ENCODE data around the gene RUBCNL.

The RUBCNL gene

GRCh38 chr13:46386392-46387063 is 524 bp downstream of the RUBCNL start:
- TF ChIP-seq, protein P1, sequence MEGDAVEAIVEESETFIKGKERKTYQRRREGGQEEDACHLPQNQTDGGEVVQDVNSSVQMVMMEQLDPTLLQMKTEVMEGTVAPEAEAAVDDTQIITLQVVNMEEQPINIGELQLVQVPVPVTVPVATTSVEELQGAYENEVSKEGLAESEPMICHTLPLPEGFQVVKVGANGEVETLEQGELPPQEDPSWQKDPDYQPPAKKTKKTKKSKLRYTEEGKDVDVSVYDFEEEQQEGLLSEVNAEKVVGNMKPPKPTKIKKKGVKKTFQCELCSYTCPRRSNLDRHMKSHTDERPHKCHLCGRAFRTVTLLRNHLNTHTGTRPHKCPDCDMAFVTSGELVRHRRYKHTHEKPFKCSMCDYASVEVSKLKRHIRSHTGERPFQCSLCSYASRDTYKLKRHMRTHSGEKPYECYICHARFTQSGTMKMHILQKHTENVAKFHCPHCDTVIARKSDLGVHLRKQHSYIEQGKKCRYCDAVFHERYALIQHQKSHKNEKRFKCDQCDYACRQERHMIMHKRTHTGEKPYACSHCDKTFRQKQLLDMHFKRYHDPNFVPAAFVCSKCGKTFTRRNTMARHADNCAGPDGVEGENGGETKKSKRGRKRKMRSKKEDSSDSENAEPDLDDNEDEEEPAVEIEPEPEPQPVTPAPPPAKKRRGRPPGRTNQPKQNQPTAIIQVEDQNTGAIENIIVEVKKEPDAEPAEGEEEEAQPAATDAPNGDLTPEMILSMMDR (IDR thresholded peaks at IDR 0.05; ENCODE audit: low read depth, low read length, poor library complexity, severe bottlenecking), result no peak
- TF ChIP-seq EZH2phosphoT487 (IDR thresholded peaks at IDR 0.05; ENCODE audit: borderline replicate concordance, low read length), result no peak
- Histone ChIP-seq H3K4me3 (ENCODE audit: low read length) (peak overlapping the region; percentile 94), H3K36me3 (ENCODE audit: control insufficient read depth, low read length) (peaks cover 49% of the 10 kb centered on the region), H3K4me1 (ENCODE audit: control insufficient read depth, low read length) (peaks cover 75% of the 10 kb centered on the region), H3K27me3 (ENCODE audit: control insufficient read depth, low read length) (peaks cover 6% of the 10 kb centered on the region), H3K27ac (ENCODE audit: low read depth, low read length) (peak overlapping the region; percentile 95), H3K79me2 (ENCODE audit: control insufficient read depth, low read length) (peaks cover 65% of the 10 kb centered on the region), H3F3A (ENCODE audit: control insufficient read depth, insufficient read depth) (peaks cover 44% of the 10 kb centered on the region), H4K20me1 (ENCODE audit: control insufficient read depth, insufficient read depth, low read depth, low read length) (no peaks in the 10 kb centered on the region), H3K9me2 (replicated peaks; ENCODE audit: control insufficient read depth, low read length) (no peaks in the 10 kb centered on the region), H3K4me2 (ENCODE audit: low read length) (peak overlapping the region; percentile 82), H3K9me3 (ENCODE audit: control insufficient read depth, insufficient read depth, low read length) (no peaks in the 10 kb centered on the region)

DNA sequence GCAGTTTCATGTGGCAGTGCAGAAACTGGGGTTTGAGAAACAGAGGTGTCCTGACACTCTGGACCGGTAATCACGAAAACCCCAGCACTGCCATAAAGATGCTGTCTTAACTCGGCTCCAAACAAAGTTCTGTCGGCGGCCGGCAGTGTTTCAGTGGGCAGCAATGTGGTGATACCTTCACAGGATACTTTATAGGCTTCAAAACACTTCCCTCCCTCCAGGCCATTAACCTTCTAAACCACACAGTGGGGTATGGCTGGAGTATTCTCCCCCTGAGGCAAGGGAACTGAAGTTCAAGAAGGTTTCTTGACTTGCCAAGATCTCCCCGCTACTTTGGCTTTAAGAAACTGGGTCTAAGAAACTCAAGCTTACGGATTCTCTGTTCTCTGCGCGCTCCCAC is 1.1 kb downstream of the RUBCNL start:
- no peaks in the 10 kb centered on the region for H4K20me1 ChIP-seq (ENCODE audit: control insufficient read depth, insufficient read depth, low read depth, low read length)
- H3K27ac ChIP-seq (ENCODE audit: low read depth, low read length), result peak overlapping the region; percentile 95
- H3K79me2 ChIP-seq (ENCODE audit: control insufficient read depth, low read length), result peaks cover 71% of the 10 kb centered on the region
- H3K4me3 ChIP-seq (ENCODE audit: low read length), result peak overlapping the region; percentile 94
- peaks cover 6% of the 10 kb centered on the region for H3K27me3 ChIP-seq (ENCODE audit: control insufficient read depth, low read length)
- peaks cover 55% of the 10 kb centered on the region for H3K36me3 ChIP-seq (ENCODE audit: control insufficient read depth, low read length)
- H3K9me2 ChIP-seq (replicated peaks; ENCODE audit: control insufficient read depth, low read length), result no peaks in the 10 kb centered on the region
- H3K4me2 ChIP-seq (ENCODE audit: low read length), result peak overlapping the region; percentile 82
- H3F3A ChIP-seq (ENCODE audit: control insufficient read depth, insufficient read depth), result peaks cover 44% of the 10 kb centered on the region
- H3K4me1 ChIP-seq (ENCODE audit: control insufficient read depth, low read length), result peaks cover 75% of the 10 kb centered on the region
- no peaks in the 10 kb centered on the region for H3K9me3 ChIP-seq (ENCODE audit: control insufficient read depth, insufficient read depth, low read length)
- TF ChIP-seq, protein P1 (IDR thresholded peaks at IDR 0.05; ENCODE audit: low read depth, low read length, poor library complexity, severe bottlenecking), result no peak
- TF ChIP-seq EZH2phosphoT487 (IDR thresholded peaks at IDR 0.05; ENCODE audit: borderline replicate concordance, low read length), result no peak

- Histone ChIP-seq H3K9me3 (ENCODE audit: control insufficient read depth, insufficient read depth, low read length) (no peaks in the 10 kb centered on the region), H4K20me1 (ENCODE audit: control insufficient read depth, insufficient read depth, low read depth, low read length) (no peaks in the 10 kb centered on the region), H3K36me3 (ENCODE audit: control insufficient read depth, low read length) (peaks cover 79% of the 10 kb centered on the region), H3K27me3 (ENCODE audit: control insufficient read depth, low read length) (peaks cover 1% of the 10 kb centered on the region; the same call in 1 of the 2 replicates), H3K27ac (ENCODE audit: low read depth, low read length) (peak overlapping the region; percentile 95), H3K4me2 (ENCODE audit: low read length) (peak overlapping the region; percentile 82), H3K4me1 (ENCODE audit: control insufficient read depth, low read length) (peaks cover 78% of the 10 kb centered on the region), H3K9me2 (replicated peaks; ENCODE audit: control insufficient read depth, low read length) (no peaks in the 10 kb centered on the region), H3K79me2 (ENCODE audit: control insufficient read depth, low read length) (peaks cover 92% of the 10 kb centered on the region), H3K4me3 (ENCODE audit: low read length) (peak overlapping the region; percentile 94), H3F3A (ENCODE audit: control insufficient read depth, insufficient read depth) (peaks cover 37% of the 10 kb centered on the region)
- no peak for TF ChIP-seq EZH2phosphoT487 (IDR thresholded peaks at IDR 0.05; ENCODE audit: borderline replicate concordance, low read length)
- TF ChIP-seq, protein P1 (IDR thresholded peaks at IDR 0.05; ENCODE audit: low read depth, low read length, poor library complexity, severe bottlenecking), result no peak
Measured at GRCh38 chr13:46383383-46383782, 3.7 kb downstream of the RUBCNL start.
